OCI-LY7 (cell line): ENCODE measurements around the gene WFDC2. TPM values are rescaled to one million over a fixed set of nuclear protein-coding genes. Genes with fewer than 3 reads are reported as not detected.

Experiments used
- BruUV-seq: library from RNA; stranded (reverse); fragments of 400-500 nt; replicated peaks from 2 replicates; lab custom pipeline; 2021; lab: Mats Ljungman, UMichigan
- CTCF ChIA-PET: fragments of 300-600 bp; sonication (Branson Sonifier 250); formaldehyde crosslinking; loops from one replicate; lab custom pipeline; 2022; ENCODE audit warnings: antibody characterized with exemption; ENCODE audit not compliant: unreplicated experiment; lab: Charles Lee
- POLR2A ChIA-PET: fragments of 300-600 bp; sonication (Branson Sonifier 250); formaldehyde crosslinking; loops from one replicate; lab custom pipeline; 2022; ENCODE audit warnings: antibody characterized with exemption; lab: Charles Lee
- DNase-seq: peaks from one replicate; pipeline ENCODE4 v3.0.0-alpha.2; 2015; ENCODE audit warnings: low spot score
- H2AFZ ChIP-seq: fragments of 200-600 bp; sonication (generic), shearing (Covaris generic); 2 replicates; pipeline ENCODE4 v1.6.1; 2014; ENCODE audit warnings: mild to moderate bottlenecking, antibody characterized with exemption, low read length, moderate library complexity
- H3K27ac ChIP-seq: fragments of 200-600 bp; sonication (generic); 2 replicates; pipeline ENCODE4 v1.5.1; 2014; ENCODE audit warnings: mixed run types, low read depth, mild to moderate bottlenecking, moderate library complexity, low read length, inconsistent platforms; ENCODE audit not compliant: poor library complexity, severe bottlenecking
- H3K36me3 ChIP-seq: fragments of 200-600 bp; sonication (generic); 2 replicates; pipeline ENCODE4 v1.6.1; 2014; ENCODE audit warnings: mild to moderate bottlenecking, antibody characterized with exemption, low read length, moderate library complexity, mixed read lengths; ENCODE audit not compliant: insufficient read depth
- H3K4me1 ChIP-seq: fragments of 200-600 bp; sonication (generic); 2 replicates; pipeline ENCODE4 v1.5.1; 2014; ENCODE audit warnings: mild to moderate bottlenecking, low read length; ENCODE audit not compliant: insufficient read depth, poor library complexity, severe bottlenecking
- H3K4me2 ChIP-seq: fragments of 200-600 bp; sonication (generic); 2 replicates; pipeline ENCODE4 v1.6.1; 2014; ENCODE audit warnings: mild to moderate bottlenecking, low read length
- H3K4me3 ChIP-seq: fragments of 200-600 bp; sonication (generic); 2 replicates; pipeline ENCODE4 v1.5.1; 2014; ENCODE audit warnings: mild to moderate bottlenecking, low read depth, low read length; ENCODE audit not compliant: poor library complexity, severe bottlenecking
- H3K79me2 ChIP-seq: fragments of 200-600 bp; sonication (generic); 2 replicates; pipeline ENCODE4 v1.6.1; 2016; ENCODE audit warnings: low read depth, mild to moderate bottlenecking, low read length, moderate library complexity, mixed read lengths; ENCODE audit not compliant: insufficient read depth
- H3K9me2 ChIP-seq: fragments of 200-600 bp; sonication (generic); 2 replicates; pipeline ENCODE4 v1.6.1; 2016; ENCODE audit warnings: mild to moderate bottlenecking, low read length, mixed read lengths; ENCODE audit not compliant: insufficient read depth
- H3K9me3 ChIP-seq: fragments of 200-600 bp; sonication (generic); 2 replicates; pipeline ENCODE4 v1.6.1; 2014; ENCODE audit warnings: mild to moderate bottlenecking, mixed run types, low read length, mixed read lengths
- H4K20me1 ChIP-seq: fragments of 200-600 bp; sonication (generic); 2 replicates; pipeline ENCODE4 v1.6.1; 2014; ENCODE audit warnings: mild to moderate bottlenecking, antibody characterized with exemption, low read length, moderate library complexity, mixed read lengths; ENCODE audit not compliant: insufficient read depth
- EZH2phosphoT487 ChIP-seq: fragments of 200-600 bp; sonication (generic); IDR thresholded peaks from 2 replicates; pipeline ENCODE4 v1.6.1; 2018; ENCODE audit warnings: low read depth, borderline replicate concordance, mild to moderate bottlenecking, mixed run types, antibody characterized with exemption, low read length, moderate library complexity, mixed read lengths
- intact Hi-C: fragments of 100-400 bp; cut with micrococcal nuclease; formaldehyde crosslinking; loops from one replicate; pipeline ENCODE4 v1.10.0; 2022; ENCODE audit not compliant: unreplicated experiment
- total RNA-seq, 2 experiments: library from RNA; depleted of rRNA in 1 of 2; stranded (reverse); fragments of >200 nt in 1 of 2; shearing (Covaris generic) in 1 of 2; gene quantifications; 2 replicates each; pipeline ENCODE4 v1.2.3, GENCODE V29; 2014 to 2022
- TF ChIP-seq, protein P1 (sequence below): fragments of 200-600 bp; sonication (generic); conservative IDR thresholded peaks from 2 replicates; pipeline ENCODE4 v1.5.1; 2014; ENCODE audit warnings: mild to moderate bottlenecking, antibody characterized with exemption, low read length, moderate library complexity, mixed read lengths

The WFDC2 gene
- total RNA-seq, 2 experiments from 2014 or later = 0.46 to 4.4 TPM

DNA sequence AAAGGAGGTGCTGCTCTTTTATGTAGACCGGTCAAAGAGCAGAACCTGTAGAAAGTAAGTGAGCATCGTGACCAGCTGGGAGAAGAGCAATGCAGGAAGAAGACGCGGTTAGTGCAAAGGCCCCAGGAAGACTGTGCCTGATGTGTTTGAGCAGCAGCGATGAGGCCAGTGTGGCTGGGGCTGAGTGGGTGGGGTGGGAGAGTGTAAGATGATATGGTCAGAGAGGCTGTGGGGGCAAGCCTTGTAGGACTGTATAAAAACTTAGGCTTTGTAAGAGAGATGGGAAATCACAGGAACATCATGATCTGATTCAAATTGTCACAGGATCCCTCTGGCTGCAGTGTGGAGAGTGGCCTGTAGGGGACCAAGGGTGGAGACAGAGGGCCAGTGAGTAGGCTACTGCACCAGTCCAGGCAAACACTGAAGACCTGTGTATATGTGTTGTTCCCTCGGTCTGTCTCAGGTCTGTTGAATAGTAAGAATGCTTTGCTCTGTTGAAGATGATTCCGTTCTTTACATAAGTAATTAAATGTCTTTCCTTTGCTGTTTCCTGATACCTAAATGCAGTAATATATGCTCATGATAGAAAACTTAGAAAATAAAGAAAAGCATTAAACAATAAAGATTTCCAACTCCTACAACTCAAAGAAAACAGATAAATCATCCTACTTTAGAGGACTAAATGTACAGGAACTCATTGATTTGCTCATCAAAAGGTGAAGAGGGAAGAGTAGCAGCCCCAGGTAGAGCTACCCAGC is 23.6 kb upstream of the WFDC2 start:
- no peaks in the 10 kb centered on the region for H3K36me3 ChIP-seq
- DNase-seq = peak; percentile 48
- intact Hi-C loops = no loop called here
- ChIA-PET CTCF (no interaction called here), POLR2A (interaction anchor here (0.5 kb wide), 1 partner anchor 168 kb away, joined by 3 read pairs; no protein-coding TSS in a partner anchor)
- H3K4me3 ChIP-seq = no peak overlapping the region
- BruUV-seq = no TSS peak
- no peaks in the 10 kb centered on the region for H3K79me2 ChIP-seq
- H4K20me1 ChIP-seq = no peaks in the 10 kb centered on the region
- TF ChIP-seq EZH2phosphoT487 = no peak
- TF ChIP-seq, protein P1, sequence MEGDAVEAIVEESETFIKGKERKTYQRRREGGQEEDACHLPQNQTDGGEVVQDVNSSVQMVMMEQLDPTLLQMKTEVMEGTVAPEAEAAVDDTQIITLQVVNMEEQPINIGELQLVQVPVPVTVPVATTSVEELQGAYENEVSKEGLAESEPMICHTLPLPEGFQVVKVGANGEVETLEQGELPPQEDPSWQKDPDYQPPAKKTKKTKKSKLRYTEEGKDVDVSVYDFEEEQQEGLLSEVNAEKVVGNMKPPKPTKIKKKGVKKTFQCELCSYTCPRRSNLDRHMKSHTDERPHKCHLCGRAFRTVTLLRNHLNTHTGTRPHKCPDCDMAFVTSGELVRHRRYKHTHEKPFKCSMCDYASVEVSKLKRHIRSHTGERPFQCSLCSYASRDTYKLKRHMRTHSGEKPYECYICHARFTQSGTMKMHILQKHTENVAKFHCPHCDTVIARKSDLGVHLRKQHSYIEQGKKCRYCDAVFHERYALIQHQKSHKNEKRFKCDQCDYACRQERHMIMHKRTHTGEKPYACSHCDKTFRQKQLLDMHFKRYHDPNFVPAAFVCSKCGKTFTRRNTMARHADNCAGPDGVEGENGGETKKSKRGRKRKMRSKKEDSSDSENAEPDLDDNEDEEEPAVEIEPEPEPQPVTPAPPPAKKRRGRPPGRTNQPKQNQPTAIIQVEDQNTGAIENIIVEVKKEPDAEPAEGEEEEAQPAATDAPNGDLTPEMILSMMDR = peak; percentile 78
- no peak overlapping the region for H3K4me2 ChIP-seq
- no peak overlapping the region for H3K27ac ChIP-seq
- peaks cover 3% of the 10 kb centered on the region for H3K4me1 ChIP-seq
- H3K9me2 ChIP-seq = no peaks in the 10 kb centered on the region
- no peak overlapping the region for H2AFZ ChIP-seq
- no peaks in the 10 kb centered on the region for H3K9me3 ChIP-seq

DNA sequence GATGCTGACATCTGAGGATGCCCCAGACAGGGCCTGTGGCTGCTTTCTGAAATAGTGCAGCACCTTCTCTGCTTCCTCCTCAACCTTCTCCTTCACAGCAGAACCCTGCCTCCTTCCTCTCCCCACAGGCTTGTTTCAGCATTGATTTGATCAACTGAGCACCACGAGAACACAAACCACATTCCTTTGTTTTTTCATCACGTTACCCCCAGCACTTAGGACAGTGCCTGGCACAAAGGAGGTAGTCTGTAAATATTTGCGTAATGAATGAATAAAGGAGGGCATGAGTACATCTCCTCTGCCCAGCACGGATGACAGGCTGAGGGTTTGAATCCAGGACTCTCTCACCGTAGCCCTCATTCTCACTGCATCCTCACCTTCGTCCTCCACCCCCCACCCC is 21.3 kb upstream of the WFDC2 start:
- Histone ChIP-seq H3K36me3 (no peaks in the 10 kb centered on the region), H3K4me3 (no peak overlapping the region), H3K4me1 (peaks cover 11% of the 10 kb centered on the region), H3K27ac (no peak overlapping the region), H4K20me1 (no peaks in the 10 kb centered on the region), H3K9me3 (no peaks in the 10 kb centered on the region), H3K79me2 (no peaks in the 10 kb centered on the region), H2AFZ (no peak overlapping the region), H3K9me2 (no peaks in the 10 kb centered on the region), H3K4me2 (no peak overlapping the region)
- intact Hi-C loops = no loop called here
- no TSS peak for BruUV-seq
- DNase-seq = no peak
- CTCF ChIA-PET = no interaction called here
- POLR2A ChIA-PET = no interaction called here
- TF ChIP-seq EZH2phosphoT487 = no peak
- TF ChIP-seq, protein P1 = no peak

DNA sequence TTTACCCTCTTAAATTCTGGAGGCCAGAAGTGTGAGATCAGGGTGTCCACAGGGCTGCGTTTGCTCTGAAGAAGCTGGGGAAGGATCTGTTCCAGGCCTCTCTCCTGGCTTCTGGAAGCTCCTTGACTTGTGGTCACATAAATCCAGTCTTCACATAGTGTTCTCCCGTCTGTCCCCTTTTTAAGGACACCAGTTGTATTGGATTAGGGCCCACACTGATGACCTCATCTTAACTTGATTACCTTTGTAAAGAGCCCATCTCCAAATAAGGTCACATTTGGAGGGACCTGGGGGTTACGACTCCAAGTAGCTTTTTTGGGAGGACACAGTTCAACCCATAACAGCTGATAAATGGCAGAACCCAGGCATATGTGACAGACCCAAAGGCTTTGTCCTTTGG is 20.0 kb upstream of the WFDC2 start:
- Histone ChIP-seq H3K4me1 (peaks cover 11% of the 10 kb centered on the region), H3K36me3 (no peaks in the 10 kb centered on the region), H3K4me2 (no peak overlapping the region), H3K9me2 (no peaks in the 10 kb centered on the region), H3K27ac (no peak overlapping the region), H3K79me2 (no peaks in the 10 kb centered on the region), H4K20me1 (no peaks in the 10 kb centered on the region), H3K9me3 (no peaks in the 10 kb centered on the region), H2AFZ (no peak overlapping the region), H3K4me3 (no peak overlapping the region)
- no peak for DNase-seq
- TF ChIP-seq EZH2phosphoT487 = no peak
- TF ChIP-seq, protein P1 = no peak
- intact Hi-C loops = no loop called here
- no TSS peak for BruUV-seq
- POLR2A ChIA-PET = interaction anchor here (0.8 kb wide), 1 partner anchor 81 kb away, joined by 4 read pairs; no protein-coding TSS in a partner anchor
- CTCF ChIA-PET = interaction anchor here (1.7 kb wide), 1 partner anchor 75 kb away, joined by 5 read pairs; no protein-coding TSS in a partner anchor
